Lower lobe of right lung (tissue), 2 donors: ENCODE results near the gene LCK. TPM values are rescaled to one million over a fixed set of nuclear protein-coding genes. Genes with fewer than 3 reads are reported as not detected.

Experiments
- ATAC-seq, 2 donors: fragments of 200-7000 bp; cut with Tn5 transposase; one replicate each; pipeline ENCODE4 v1.9.1; 2020 to 2022; ENCODE audit warnings: mild to moderate bottlenecking in 2 of 2, moderate library complexity in 2 of 2
- DNase-seq: peaks from one replicate; pipeline ENCODE4 v3.0.0-alpha.2; 2020
- H3K27ac ChIP-seq: fragments of 200-600 bp; one replicate; pipeline ENCODE4 v1.8.0; 2022
- H3K27me3 ChIP-seq: fragments of 200-600 bp; one replicate; pipeline ENCODE4 v1.8.0; 2022; ENCODE audit warnings: low read depth
- H3K36me3 ChIP-seq: fragments of 200-600 bp; one replicate; pipeline ENCODE4 v1.8.0; 2022; ENCODE audit warnings: mild to moderate bottlenecking
- H3K4me1 ChIP-seq: fragments of 200-600 bp; one replicate; pipeline ENCODE4 v1.8.0; 2022
- H3K4me3 ChIP-seq: fragments of 200-600 bp; one replicate; pipeline ENCODE4 v1.8.0; 2022; ENCODE audit warnings: mild to moderate bottlenecking
- H3K9me3 ChIP-seq: fragments of 200-600 bp; one replicate; pipeline ENCODE4 v1.8.0; 2022
- intact Hi-C: fragments of 100-400 bp; cut with DNase I; formaldehyde crosslinking; loops from one replicate; pipeline ENCODE4 v1.11.0; 2022
- total RNA-seq: library from RNA; stranded (reverse); fragmentation: NEBNext Ultra II Directional; extraction: Animal tissue kit (Norgen Biotek cat#: 25700); gene quantifications from one replicate; pipeline ENCODE4 v1.2.1, GENCODE V29; 2021
- TF ChIP-seq, protein P1 (sequence below): fragments of 200-600 bp; IDR thresholded peaks from one replicate; pipeline ENCODE4 v1.8.0; 2022; ENCODE audit warnings: antibody characterized with exemption, mild to moderate bottlenecking
- donor health status: DM: no; HTN: yes; CAD: no; lungs with severe emphysema.

LCK gene
- total RNA-seq, 1 donor from 2014 or later: 7.5 TPM

DNA sequence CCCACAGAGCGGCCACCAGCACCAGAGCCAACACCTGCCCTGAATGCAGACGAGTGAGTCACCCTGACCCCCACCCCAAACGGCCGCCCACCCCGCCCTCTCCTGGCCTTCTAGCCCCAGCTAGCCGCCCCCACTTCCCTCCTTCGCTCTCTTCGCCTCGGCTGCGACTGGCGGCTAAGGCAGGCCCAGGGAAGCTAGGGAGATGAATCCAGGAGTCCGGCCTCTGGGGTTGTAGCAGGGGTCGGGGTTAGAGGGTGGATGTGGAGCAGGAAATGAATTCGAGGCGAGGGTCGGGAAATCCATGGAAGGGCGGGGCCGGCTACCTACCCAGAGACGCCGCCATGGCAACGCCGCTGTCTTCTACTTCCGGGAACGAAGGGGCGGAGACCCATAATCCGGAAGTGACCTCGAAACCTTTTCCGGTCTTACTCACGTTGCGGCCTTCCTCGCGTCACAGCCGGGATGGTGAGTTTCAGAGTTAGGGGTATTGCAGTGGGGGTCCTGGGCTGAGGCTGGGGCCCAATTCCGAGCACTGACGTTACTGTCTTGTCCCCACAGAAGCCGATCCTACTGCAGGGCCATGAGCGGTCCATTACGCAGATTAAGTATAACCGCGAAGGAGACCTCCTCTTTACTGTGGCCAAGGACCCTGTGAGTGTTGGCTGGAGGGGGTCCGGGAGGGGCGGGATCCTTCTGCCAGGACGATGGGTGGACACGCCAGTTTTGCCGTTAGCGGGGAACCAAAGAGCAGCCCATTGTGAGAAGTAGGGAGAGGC lies 28.9 kb upstream of the LCK start, which contains the start of the genes EIF3I and TMEM234:
Gene EIF3I, plus strand, starts transcription at position 428 of the 776 bp plus-strand sequence. Its CDS starts 35 bp downstream, at position 463.
Gene TMEM234, minus strand, starts transcription at position 374 of the 776 bp plus-strand sequence. Its CDS starts 31 bp downstream, at position 343.
- peaks cover 32% of the 10 kb centered on the region for H3K4me1 ChIP-seq
- TF ChIP-seq, protein P1, sequence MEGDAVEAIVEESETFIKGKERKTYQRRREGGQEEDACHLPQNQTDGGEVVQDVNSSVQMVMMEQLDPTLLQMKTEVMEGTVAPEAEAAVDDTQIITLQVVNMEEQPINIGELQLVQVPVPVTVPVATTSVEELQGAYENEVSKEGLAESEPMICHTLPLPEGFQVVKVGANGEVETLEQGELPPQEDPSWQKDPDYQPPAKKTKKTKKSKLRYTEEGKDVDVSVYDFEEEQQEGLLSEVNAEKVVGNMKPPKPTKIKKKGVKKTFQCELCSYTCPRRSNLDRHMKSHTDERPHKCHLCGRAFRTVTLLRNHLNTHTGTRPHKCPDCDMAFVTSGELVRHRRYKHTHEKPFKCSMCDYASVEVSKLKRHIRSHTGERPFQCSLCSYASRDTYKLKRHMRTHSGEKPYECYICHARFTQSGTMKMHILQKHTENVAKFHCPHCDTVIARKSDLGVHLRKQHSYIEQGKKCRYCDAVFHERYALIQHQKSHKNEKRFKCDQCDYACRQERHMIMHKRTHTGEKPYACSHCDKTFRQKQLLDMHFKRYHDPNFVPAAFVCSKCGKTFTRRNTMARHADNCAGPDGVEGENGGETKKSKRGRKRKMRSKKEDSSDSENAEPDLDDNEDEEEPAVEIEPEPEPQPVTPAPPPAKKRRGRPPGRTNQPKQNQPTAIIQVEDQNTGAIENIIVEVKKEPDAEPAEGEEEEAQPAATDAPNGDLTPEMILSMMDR: no peak
- DNase-seq (peak; percentile 94), ATAC-seq (peak; percentile 95 to 99)
- peak within 1 kb of the TSS; percentile 94 for H3K27ac ChIP-seq
- H3K27me3 ChIP-seq: no peaks in the 10 kb centered on the region
- peaks cover 45% of the 10 kb centered on the region for H3K36me3 ChIP-seq
- intact Hi-C loops: no loop called here
- peak within 1 kb of the TSS; percentile 92 for H3K4me3 ChIP-seq
- no peaks in the 10 kb centered on the region for H3K9me3 ChIP-seq

DNA sequence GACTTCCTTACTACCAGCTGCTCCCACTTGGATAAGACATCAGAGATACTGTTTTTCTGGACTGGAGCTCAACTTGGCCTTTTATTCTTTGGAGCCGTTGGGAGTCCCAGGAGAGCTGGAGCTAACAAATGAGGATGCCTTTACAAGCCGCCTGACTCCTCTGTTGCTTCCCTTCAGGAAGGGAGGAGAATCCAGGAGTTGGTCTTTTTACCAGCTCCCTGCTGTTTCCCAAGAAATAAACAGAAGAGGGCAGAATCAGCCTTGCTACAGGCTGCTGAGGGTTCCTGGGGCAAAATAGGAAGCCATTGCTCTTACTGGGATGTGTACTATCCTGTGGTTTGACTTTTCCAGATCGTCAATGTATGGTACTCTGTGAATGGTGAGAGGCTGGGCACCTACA lies 27.4 kb upstream of the LCK start:
- TF ChIP-seq, protein P1: no peak

DNA sequence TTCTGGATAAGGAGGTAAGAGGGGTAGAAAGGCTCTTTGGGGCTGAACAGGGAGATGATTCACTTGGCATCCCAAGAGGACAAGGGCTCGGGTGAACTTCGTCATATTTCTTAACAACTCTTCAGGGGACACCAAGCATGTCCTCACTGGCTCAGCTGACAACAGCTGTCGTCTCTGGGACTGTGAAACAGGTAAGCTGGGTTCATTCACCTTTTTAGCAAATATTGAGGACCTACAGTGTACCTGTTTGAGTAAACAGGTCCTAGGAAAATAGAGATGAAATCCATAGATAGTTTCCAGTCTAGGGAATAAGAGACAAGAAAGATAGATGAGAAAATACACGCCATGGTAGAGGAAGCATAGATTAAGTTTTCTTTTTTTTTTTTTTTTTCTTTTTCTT lies 26.8 kb upstream of the LCK start:
- TF ChIP-seq, protein P1: no peak
- H3K36me3 ChIP-seq: peaks cover 58% of the 10 kb centered on the region
- H3K4me1 ChIP-seq: peaks cover 32% of the 10 kb centered on the region
- no peaks in the 10 kb centered on the region for H3K27me3 ChIP-seq
- ATAC-seq (no peak), DNase-seq (no peak)
- no peak overlapping the region for H3K27ac ChIP-seq
- no peak overlapping the region for H3K4me3 ChIP-seq
- intact Hi-C loops: no loop called here
- no peaks in the 10 kb centered on the region for H3K9me3 ChIP-seq

More for the DNA sequence above, 27.4 kb upstream of the LCK start:
- intact Hi-C loops: no loop called here
- peak overlapping the region; percentile 92 for H3K4me3 ChIP-seq
- DNase-seq (no peak), ATAC-seq (no peak)
- peaks cover 32% of the 10 kb centered on the region for H3K4me1 ChIP-seq
- peaks cover 53% of the 10 kb centered on the region for H3K36me3 ChIP-seq
- H3K27ac ChIP-seq: peak overlapping the region; percentile 94
- no peaks in the 10 kb centered on the region for H3K9me3 ChIP-seq
- no peaks in the 10 kb centered on the region for H3K27me3 ChIP-seq

DNA sequence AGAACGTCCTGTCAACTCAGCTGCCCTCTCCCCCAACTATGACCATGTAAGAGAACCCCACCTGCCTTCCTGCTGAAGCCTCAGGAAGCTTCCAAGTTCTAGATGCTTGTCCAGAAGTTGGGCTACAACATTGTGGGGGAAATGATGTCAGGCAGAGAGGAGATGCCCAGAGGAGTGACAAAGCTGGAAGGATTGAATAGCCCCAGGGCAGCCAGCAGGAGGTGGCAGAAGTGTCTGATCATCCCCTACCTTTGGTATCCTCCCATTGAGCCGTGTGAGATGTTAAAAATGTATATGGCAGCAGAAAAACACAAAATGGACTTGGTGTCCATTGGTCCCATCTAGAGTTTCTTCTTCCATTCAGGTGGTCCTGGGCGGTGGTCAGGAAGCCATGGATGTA lies 22.3 kb upstream of the LCK start:
- Histone ChIP-seq H3K27ac (no peak overlapping the region), H3K9me3 (no peaks in the 10 kb centered on the region), H3K4me1 (peaks cover 8% of the 10 kb centered on the region), H3K4me3 (no peak overlapping the region), H3K27me3 (no peaks in the 10 kb centered on the region), H3K36me3 (peaks cover 97% of the 10 kb centered on the region)
- ATAC-seq (no peak), DNase-seq (no peak)
- intact Hi-C loops: no loop called here
- TF ChIP-seq, protein P1: no peak

DNA sequence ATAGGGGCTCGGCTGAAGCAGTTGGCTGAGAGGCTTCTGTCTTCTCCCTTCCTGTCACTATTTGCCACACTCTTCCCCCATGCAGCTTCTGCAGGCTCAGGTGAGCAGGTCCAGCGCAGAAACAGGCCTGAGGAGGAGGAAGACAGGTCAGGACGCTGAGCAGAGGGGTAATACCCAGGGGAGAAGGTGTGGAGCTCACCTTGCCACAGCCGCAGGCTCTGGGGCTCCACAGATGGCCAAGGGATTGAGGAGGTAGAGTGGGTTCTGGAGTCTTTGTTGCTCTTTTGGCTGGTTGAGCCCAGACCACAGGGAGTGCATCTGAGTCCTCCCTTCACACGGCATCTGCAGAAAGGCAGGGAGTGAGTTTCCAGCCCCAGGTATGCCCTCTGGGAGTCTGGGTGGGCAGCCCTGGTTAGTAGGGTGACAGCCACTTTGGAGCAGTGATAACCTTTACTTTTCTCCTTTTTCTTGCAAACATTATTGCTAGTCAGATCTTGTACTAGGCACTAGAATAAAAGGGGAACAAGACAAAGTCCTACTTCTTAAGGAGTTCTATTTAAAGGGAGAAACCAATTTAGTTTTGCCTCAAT lies 19.1 kb upstream of the LCK start:
- H3K36me3 ChIP-seq: peaks cover 77% of the 10 kb centered on the region
- H3K4me1 ChIP-seq: no peaks in the 10 kb centered on the region
- ATAC-seq (no peak), DNase-seq (no peak)
- no peaks in the 10 kb centered on the region for H3K27me3 ChIP-seq
- no peak overlapping the region for H3K27ac ChIP-seq
- H3K9me3 ChIP-seq: no peaks in the 10 kb centered on the region
- intact Hi-C loops: no loop called here
- no peak overlapping the region for H3K4me3 ChIP-seq
- TF ChIP-seq, protein P1: no peak
